HepG2 (cell line): ENCODE data around the gene DENND5B. TPM values are rescaled to one million over a fixed set of nuclear protein-coding genes. Genes with fewer than 3 reads are reported as not detected.

Experiments
- CBX5 ChIP-seq: sonication (generic); formaldehyde crosslinking; IDR thresholded peaks from 2 replicates; pipeline ENCODE4 v1.4.0; 2020; ENCODE audit warnings: missing genetic modification reagents, borderline replicate concordance
- ELF3 ChIP-seq: IDR thresholded peaks from 2 replicates; pipeline ENCODE4 v1.6.1; 2016; ENCODE audit warnings: missing genetic modification reagents, missing compliant biosample characterization
- ERF ChIP-seq: IDR thresholded peaks from 2 replicates; pipeline ENCODE4 v1.6.1; 2018; ENCODE audit warnings: missing biosample characterization, missing genetic modification reagents
- FOXP1 ChIP-seq, 2 experiments: fragments of 450-650 bp in 1 of 2; IDR thresholded peaks; 2 replicates each; pipeline ENCODE4 v1.6.1; 2017 to 2018; ENCODE audit warnings: antibody characterized with exemption in 1 of 2
- HNF4A ChIP-seq: sonication (generic); formaldehyde crosslinking; IDR thresholded peaks from 2 replicates; pipeline ENCODE4 v1.4.0; 2020; ENCODE audit warnings: missing genetic modification reagents
- HNRNPLL ChIP-seq: fragments of 200-400 bp; formaldehyde crosslinking; IDR thresholded peaks from 2 replicates; pipeline ENCODE4 v1.6.1; 2017; ENCODE audit warnings: mild to moderate bottlenecking, low read depth, low read length; ENCODE audit not compliant: poor library complexity, severe bottlenecking
- HOXA3 ChIP-seq: sonication (generic); formaldehyde crosslinking; IDR thresholded peaks from 2 replicates; pipeline ENCODE4 v1.5.0; 2020; ENCODE audit warnings: missing genetic modification reagents
- KMT2B ChIP-seq: IDR thresholded peaks from 2 replicates; pipeline ENCODE4 v1.6.1; 2016; ENCODE audit warnings: missing genetic modification reagents, missing compliant biosample characterization
- PHF8 ChIP-seq: sonication (generic); formaldehyde crosslinking; IDR thresholded peaks from 2 replicates; pipeline ENCODE4 v1.5.0; 2020; ENCODE audit warnings: missing genetic modification reagents
- POLR2G ChIP-seq: fragments of 200-400 bp; formaldehyde crosslinking; IDR thresholded peaks from 2 replicates; pipeline ENCODE4 v1.6.1; 2018; ENCODE audit warnings: mild to moderate bottlenecking, low read depth, low read length, moderate library complexity
- SP1 ChIP-seq, 2 experiments: fragments of 450-650 bp in 1 of 2; sonication (generic) in 1 of 2; formaldehyde crosslinking in 1 of 2; IDR thresholded peaks; 2 replicates each; pipeline versions ENCODE4 v1.4.0 to v1.6.1; 2016 to 2020; ENCODE audit warnings: missing genetic modification reagents in 1 of 2
- TMF1 ChIP-seq: sonication (generic); formaldehyde crosslinking; IDR thresholded peaks from 2 replicates; pipeline ENCODE4 v1.8.1; 2022; ENCODE audit warnings: low read depth, missing genetic modification reagents
- TOE1 ChIP-seq: sonication (generic); formaldehyde crosslinking; IDR thresholded peaks from 2 replicates; pipeline ENCODE4 v1.4.0; 2020; ENCODE audit warnings: mild to moderate bottlenecking, missing genetic modification reagents
- XBP1 ChIP-seq: sonication (generic); formaldehyde crosslinking; IDR thresholded peaks from 2 replicates; pipeline ENCODE4 v1.5.0; 2020; ENCODE audit warnings: missing genetic modification reagents
- ZFP82 ChIP-seq: sonication (generic); formaldehyde crosslinking; IDR thresholded peaks from 2 replicates; pipeline ENCODE4 v1.5.1; 2020; ENCODE audit warnings: mild to moderate bottlenecking, missing genetic modification reagents, borderline replicate concordance
- ZMYM2 ChIP-seq: sonication (generic); formaldehyde crosslinking; IDR thresholded peaks from 2 replicates; pipeline ENCODE4 v1.8.0; 2022; ENCODE audit warnings: mild to moderate bottlenecking, missing genetic modification reagents
- ZNF143 ChIP-seq: sonication (generic); formaldehyde crosslinking; IDR thresholded peaks from 2 replicates; pipeline ENCODE4 v1.4.0; 2020; ENCODE audit warnings: missing genetic modification reagents
- ZNF496 ChIP-seq: sonication (generic); formaldehyde crosslinking; IDR thresholded peaks from 2 replicates; pipeline ENCODE4 v1.8.1; 2023; ENCODE audit warnings: mild to moderate bottlenecking, moderate library complexity, missing genetic modification reagents; ENCODE audit not compliant: insufficient replicate concordance
- ZNF569 ChIP-seq: sonication (generic); formaldehyde crosslinking; IDR thresholded peaks from 2 replicates; pipeline ENCODE4 v1.5.0; 2020; ENCODE audit warnings: mild to moderate bottlenecking, missing genetic modification reagents, moderate library complexity, borderline replicate concordance
- ZNF598 ChIP-seq: sonication (generic); formaldehyde crosslinking; IDR thresholded peaks from 2 replicates; pipeline ENCODE4 v1.5.1; 2020; ENCODE audit warnings: mild to moderate bottlenecking, missing genetic modification reagents, borderline replicate concordance
- ZSCAN20 ChIP-seq: sonication (generic); formaldehyde crosslinking; IDR thresholded peaks from 2 replicates; pipeline ENCODE4 v1.4.0; 2020; ENCODE audit warnings: missing genetic modification reagents, mild to moderate bottlenecking, borderline replicate concordance
- polyA plus RNA-seq, 8 experiments: library from polyadenylated mRNA; depleted of rRNA in 3 of 8; stranded (reverse) in 7 of 8; unstranded in 1 of 8; fragments of >200 nt; fragmentation: Illumina TruSeq in 4 of 8; extraction: Trizol in 4 of 8; gene quantifications; 2 replicates each; pipeline versions ENCODE4 v1.2.1 to v1.2.3, GENCODE V29; 2011 to 2016; ENCODE audit warnings: low read depth in 4 of 8, missing spikeins in 1 of 8, mixed read lengths in 1 of 8; ENCODE audit not compliant: insufficient read depth in 1 of 8
- total RNA-seq, 5 experiments: library from RNA; depleted of rRNA; stranded (reverse); fragments of >200 nt; fragmentation: Illumina TruSeq; extraction: Trizol; gene quantifications; 2 replicates each; pipeline ENCODE4 v1.2.3, GENCODE V29; 2016; ENCODE audit warnings: low read depth in 1 of 5
- TF ChIP-seq, protein P1 (sequence below): sonication (generic); formaldehyde crosslinking; IDR thresholded peaks from 2 replicates; pipeline ENCODE4; 2020; ENCODE audit warnings: missing genetic modification reagents, mild to moderate bottlenecking, borderline replicate concordance
- TF ChIP-seq, protein P2 (sequence below): IDR thresholded peaks from 2 replicates; pipeline ENCODE4 v1.6.1; 2016; ENCODE audit warnings: missing compliant biosample characterization, missing genetic modification reagents, borderline replicate concordance
- TF ChIP-seq, protein P3 (sequence below): sonication (generic); formaldehyde crosslinking; IDR thresholded peaks from 2 replicates; pipeline ENCODE4 v1.9.0; 2021; ENCODE audit warnings: missing genetic modification reagents, borderline replicate concordance
- TF ChIP-seq, protein P4 (sequence below): sonication (generic); formaldehyde crosslinking; IDR thresholded peaks from 2 replicates; pipeline ENCODE4 v1.4.0; 2020; ENCODE audit warnings: mild to moderate bottlenecking, missing genetic modification reagents

DENND5B gene
- total and polyA plus RNA-seq, 2 of the 13 experiments (the other 11 are each of a cell fraction or from before 2014, with no cell fraction given) = 14.7 to 18.7 TPM

DNA sequence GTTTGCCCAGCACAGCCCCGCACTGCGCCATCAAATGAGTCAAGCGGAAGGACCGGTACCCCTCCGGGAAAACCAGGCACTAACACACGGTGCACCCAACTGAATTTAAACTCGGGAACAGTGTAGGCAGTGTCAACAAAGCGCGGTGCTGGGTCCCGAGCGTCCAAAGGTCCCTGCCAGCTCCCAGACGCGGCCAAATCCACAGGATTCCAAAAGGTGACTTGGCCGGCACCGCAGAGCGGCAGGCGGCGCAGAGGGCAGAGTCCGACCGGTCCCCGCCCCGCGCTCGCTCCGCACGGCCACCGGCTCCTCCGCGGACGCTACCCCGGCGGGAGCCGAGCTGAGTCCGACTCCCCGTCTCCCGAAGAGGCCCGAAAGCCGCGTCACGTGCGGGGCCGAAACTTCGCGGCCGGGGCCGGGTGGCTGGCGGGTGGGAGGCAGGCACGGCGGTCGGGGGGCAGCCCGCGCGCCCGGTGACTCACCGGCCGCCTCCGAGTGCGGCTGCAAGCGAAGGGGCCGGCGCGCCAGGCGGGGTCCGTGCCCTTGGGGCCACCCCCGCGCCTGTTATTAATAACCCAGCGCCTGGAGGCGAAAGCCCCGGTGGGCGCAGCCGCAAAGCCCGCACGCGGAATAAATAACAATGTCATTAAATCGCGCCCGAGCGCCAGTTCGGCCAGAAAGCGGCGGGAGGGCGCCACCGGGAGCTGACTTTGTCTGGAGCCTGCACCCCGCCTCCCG lies 863 bp downstream of the DENND5B start (continued):
- peak; percentile 57; the same call in 1 of the 2 replicates for TF ChIP-seq TOE1 (CRISPR knock-in tag)
- peak; percentile 68 for TF ChIP-seq PHF8
- TF ChIP-seq, protein P1, sequence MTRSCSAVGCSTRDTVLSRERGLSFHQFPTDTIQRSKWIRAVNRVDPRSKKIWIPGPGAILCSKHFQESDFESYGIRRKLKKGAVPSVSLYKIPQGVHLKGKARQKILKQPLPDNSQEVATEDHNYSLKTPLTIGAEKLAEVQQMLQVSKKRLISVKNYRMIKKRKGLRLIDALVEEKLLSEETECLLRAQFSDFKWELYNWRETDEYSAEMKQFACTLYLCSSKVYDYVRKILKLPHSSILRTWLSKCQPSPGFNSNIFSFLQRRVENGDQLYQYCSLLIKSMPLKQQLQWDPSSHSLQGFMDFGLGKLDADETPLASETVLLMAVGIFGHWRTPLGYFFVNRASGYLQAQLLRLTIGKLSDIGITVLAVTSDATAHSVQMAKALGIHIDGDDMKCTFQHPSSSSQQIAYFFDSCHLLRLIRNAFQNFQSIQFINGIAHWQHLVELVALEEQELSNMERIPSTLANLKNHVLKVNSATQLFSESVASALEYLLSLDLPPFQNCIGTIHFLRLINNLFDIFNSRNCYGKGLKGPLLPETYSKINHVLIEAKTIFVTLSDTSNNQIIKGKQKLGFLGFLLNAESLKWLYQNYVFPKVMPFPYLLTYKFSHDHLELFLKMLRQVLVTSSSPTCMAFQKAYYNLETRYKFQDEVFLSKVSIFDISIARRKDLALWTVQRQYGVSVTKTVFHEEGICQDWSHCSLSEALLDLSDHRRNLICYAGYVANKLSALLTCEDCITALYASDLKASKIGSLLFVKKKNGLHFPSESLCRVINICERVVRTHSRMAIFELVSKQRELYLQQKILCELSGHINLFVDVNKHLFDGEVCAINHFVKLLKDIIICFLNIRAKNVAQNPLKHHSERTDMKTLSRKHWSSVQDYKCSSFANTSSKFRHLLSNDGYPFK (CRISPR knock-in tag) = peak; percentile 48; the same call in 1 of the 2 replicates
- peak; percentile 67 for TF ChIP-seq ERF (CRISPR knock-in tag)
- TF ChIP-seq SP1 (IDR thresholded peaks at IDR 0.05) = no peak
- TF ChIP-seq SP1 (CRISPR knock-in tag; IDR thresholded peaks at IDR 0.05) = peak; percentile 47
- peak; percentile 90 for TF ChIP-seq POLR2G
- TF ChIP-seq, protein P2, sequence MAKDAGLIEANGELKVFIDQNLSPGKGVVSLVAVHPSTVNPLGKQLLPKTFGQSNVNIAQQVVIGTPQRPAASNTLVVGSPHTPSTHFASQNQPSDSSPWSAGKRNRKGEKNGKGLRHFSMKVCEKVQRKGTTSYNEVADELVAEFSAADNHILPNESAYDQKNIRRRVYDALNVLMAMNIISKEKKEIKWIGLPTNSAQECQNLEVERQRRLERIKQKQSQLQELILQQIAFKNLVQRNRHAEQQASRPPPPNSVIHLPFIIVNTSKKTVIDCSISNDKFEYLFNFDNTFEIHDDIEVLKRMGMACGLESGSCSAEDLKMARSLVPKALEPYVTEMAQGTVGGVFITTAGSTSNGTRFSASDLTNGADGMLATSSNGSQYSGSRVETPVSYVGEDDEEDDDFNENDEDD (CRISPR knock-in tag) = peak; percentile 45; the same call in 1 of the 2 replicates
- TF ChIP-seq XBP1 (CRISPR knock-in tag) = no peak
- no peak for TF ChIP-seq ZFP82
- TF ChIP-seq ZSCAN20 (CRISPR knock-in tag) = peak; percentile 100
- peak; percentile 91; the same call in 1 of the 2 replicates for TF ChIP-seq CBX5
- peak; percentile 96 for TF ChIP-seq HNRNPLL
- TF ChIP-seq ZNF496 (CRISPR knock-in tag) = no peak
- peak; percentile 82 for TF ChIP-seq TMF1 (CRISPR knock-in tag)
- peak; percentile 94 for TF ChIP-seq HNF4A (CRISPR knock-in tag)
- TF ChIP-seq, protein P3, sequence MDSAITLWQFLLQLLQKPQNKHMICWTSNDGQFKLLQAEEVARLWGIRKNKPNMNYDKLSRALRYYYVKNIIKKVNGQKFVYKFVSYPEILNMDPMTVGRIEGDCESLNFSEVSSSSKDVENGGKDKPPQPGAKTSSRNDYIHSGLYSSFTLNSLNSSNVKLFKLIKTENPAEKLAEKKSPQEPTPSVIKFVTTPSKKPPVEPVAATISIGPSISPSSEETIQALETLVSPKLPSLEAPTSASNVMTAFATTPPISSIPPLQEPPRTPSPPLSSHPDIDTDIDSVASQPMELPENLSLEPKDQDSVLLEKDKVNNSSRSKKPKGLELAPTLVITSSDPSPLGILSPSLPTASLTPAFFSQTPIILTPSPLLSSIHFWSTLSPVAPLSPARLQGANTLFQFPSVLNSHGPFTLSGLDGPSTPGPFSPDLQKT = no peak
- peak; percentile 81 for TF ChIP-seq ELF3
- no peak for TF ChIP-seq ZNF569 (CRISPR knock-in tag)
- peak; percentile 94 for TF ChIP-seq ZMYM2 (CRISPR knock-in tag)
- TF ChIP-seq HOXA3 (CRISPR knock-in tag) = peak; percentile 86
- peak; percentile 49; the same call in 1 of the 2 replicates for TF ChIP-seq ZNF143
- TF ChIP-seq ZNF598 (CRISPR knock-in tag) = no peak
- peak; percentile 60 for TF ChIP-seq KMT2B
- TF ChIP-seq, protein P4, sequence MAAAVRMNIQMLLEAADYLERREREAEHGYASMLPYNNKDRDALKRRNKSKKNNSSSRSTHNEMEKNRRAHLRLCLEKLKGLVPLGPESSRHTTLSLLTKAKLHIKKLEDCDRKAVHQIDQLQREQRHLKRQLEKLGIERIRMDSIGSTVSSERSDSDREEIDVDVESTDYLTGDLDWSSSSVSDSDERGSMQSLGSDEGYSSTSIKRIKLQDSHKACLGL (CRISPR knock-in tag) = peak; percentile 62
- no peak for TF ChIP-seq FOXP1 (IDR thresholded peaks at IDR 0.05)
- TF ChIP-seq FOXP1 (CRISPR knock-in tag; IDR thresholded peaks at IDR 0.05) = peak; percentile 58; the same call in 1 of the 2 replicates
